ENCODE data around the gene TRAPPC10. TPM values are rescaled to one million over a fixed set of nuclear protein-coding genes. Genes with fewer than 3 reads are reported as not detected.

Gene TRAPPC10
- total RNA-seq, 2 experiments from 2014 or later = 98.1 to 101 TPM

- TF ChIP-seq CTCF (IDR thresholded peaks at IDR 0.05) = no peak
- peak overlapping the region in 1 of 2 donors; percentile 3 for H3K27ac ChIP-seq (ENCODE audit: low read depth in 1 of 2, low read length in 2 of 2)
- no peak overlapping the region for H3K4me3 Mint-ChIP-seq
- ATAC-seq (ENCODE audit: poor library complexity) = no peak
- H3K36me3 ChIP-seq (ENCODE audit: insufficient read depth, low read length) = peaks cover 79% of the 10 kb centered on the region
- peaks cover 89% of the 10 kb centered on the region for H3K36me3 Mint-ChIP-seq (ENCODE audit: low read depth)
- no peaks in the 10 kb centered on the region for H3K27me3 ChIP-seq (ENCODE audit: control insufficient read depth in 1 of 2, insufficient read depth in 2 of 2, low read length in 2 of 2)
- H3K4me1 Mint-ChIP-seq (ENCODE audit: low read depth) = peaks cover 59% of the 10 kb centered on the region
- intact Hi-C loops (cut with DNase I, micrococcal nuclease) = loop anchor here in 1 of 2 experiments (2.0 kb wide), 1 partner anchor 63 kb away; no protein-coding TSS in a partner anchor
- H3K4me3 ChIP-seq (ENCODE audit: low read length) = no peak overlapping the region
- peaks cover 57% of the 10 kb centered on the region for H3K4me1 ChIP-seq (ENCODE audit: insufficient read depth, low read length)
- no peaks in the 10 kb centered on the region for H3K9me3 ChIP-seq (ENCODE audit: control insufficient read depth in 1 of 2, insufficient read depth in 1 of 2, low read length in 2 of 2)
- ChIA-PET POLR2A (interaction anchor here (1.8 kb wide), 1 partner anchor 10 kb away, joined by 9 read pairs; no protein-coding TSS in a partner anchor), CTCF (no interaction called here)
- H3K27ac Mint-ChIP-seq = peak overlapping the region; percentile 95
- no peaks in the 10 kb centered on the region for H3K9me3 Mint-ChIP-seq
- no peaks in the 10 kb centered on the region for H3K27me3 Mint-ChIP-seq
- no peak for DNase-seq
Measured at GRCh38 chr21:44079446-44079845, 67.3 kb downstream of the TRAPPC10 start.

GRCh38 chr21:44079846-44080245 is 67.7 kb downstream of the TRAPPC10 start:
- intact Hi-C loops (cut with DNase I, micrococcal nuclease) = loop anchor here in 1 of 2 experiments (2.0 to 10.0 kb wide), 2 partner anchors 63 to 255 kb away; partner anchors contain the start of gene CFAP410
- Histone ChIP-seq H3K27me3 (ENCODE audit: control insufficient read depth in 1 of 2, insufficient read depth in 2 of 2, low read length in 2 of 2) (no peaks in the 10 kb centered on the region), H3K4me3 (ENCODE audit: low read length) (no peak overlapping the region), H3K9me3 (ENCODE audit: control insufficient read depth in 1 of 2, insufficient read depth in 1 of 2, low read length in 2 of 2) (no peaks in the 10 kb centered on the region), H3K4me1 (ENCODE audit: insufficient read depth, low read length) (peaks cover 61% of the 10 kb centered on the region), H3K36me3 (ENCODE audit: insufficient read depth, low read length) (peaks cover 78% of the 10 kb centered on the region), H3K27ac (ENCODE audit: low read depth in 1 of 2, low read length in 2 of 2) (no peak overlapping the region)
- ChIA-PET CTCF (no interaction called here), POLR2A (interaction anchor here (1.4 kb wide), 1 partner anchor 67 kb away, joined by 5 read pairs; no protein-coding TSS in a partner anchor)
- no peak for TF ChIP-seq CTCF (IDR thresholded peaks at IDR 0.05)
- H3K4me1 Mint-ChIP-seq (ENCODE audit: low read depth) = peaks cover 63% of the 10 kb centered on the region
- no peaks in the 10 kb centered on the region for H3K27me3 Mint-ChIP-seq
- H3K4me3 Mint-ChIP-seq = no peak overlapping the region
- no peak for ATAC-seq (ENCODE audit: poor library complexity)
- H3K27ac Mint-ChIP-seq = peak overlapping the region; percentile 95
- no peaks in the 10 kb centered on the region for H3K9me3 Mint-ChIP-seq
- no peak for DNase-seq
- peaks cover 87% of the 10 kb centered on the region for H3K36me3 Mint-ChIP-seq (ENCODE audit: low read depth)

GRCh38 chr21:44082648-44083440 is 70.7 kb downstream of the TRAPPC10 start:
- H3K36me3 Mint-ChIP-seq (ENCODE audit: low read depth) = peaks cover 85% of the 10 kb centered on the region
- DNase-seq (peak in 3 of 14 experiments; percentile 27 to 45 (median 33)), ATAC-seq (ENCODE audit: poor library complexity) (no peak)
- POLR2A ChIA-PET = interaction anchor here (0.6 to 4.6 kb wide), 16 partner anchors 10 to 1109 kb away, joined by 3 to 49 read pairs (median 5); partner anchors contain the start of genes PKNOX1 and TRAPPC10
- Histone ChIP-seq H3K36me3 (ENCODE audit: insufficient read depth, low read length) (peaks cover 75% of the 10 kb centered on the region), H3K4me1 (ENCODE audit: insufficient read depth, low read length) (peaks cover 91% of the 10 kb centered on the region), H3K27me3 (ENCODE audit: control insufficient read depth in 1 of 2, insufficient read depth in 2 of 2, low read length in 2 of 2) (no peaks in the 10 kb centered on the region), H3K4me3 (ENCODE audit: low read length) (no peak overlapping the region), H3K9me3 (ENCODE audit: control insufficient read depth in 1 of 2, insufficient read depth in 1 of 2, low read length in 2 of 2) (no peaks in the 10 kb centered on the region), H3K27ac (ENCODE audit: low read depth in 1 of 2, low read length in 2 of 2) (peak overlapping the region; percentile 80 to 91)
- no peaks in the 10 kb centered on the region for H3K27me3 Mint-ChIP-seq
- no peak for TF ChIP-seq CTCF (IDR thresholded peaks at IDR 0.05)
- H3K4me1 Mint-ChIP-seq (ENCODE audit: low read depth) = peaks cover 85% of the 10 kb centered on the region
- peak overlapping the region; percentile 69 for H3K4me3 Mint-ChIP-seq
- intact Hi-C loops (cut with DNase I, micrococcal nuclease) = loop anchor here in 1 of 2 experiments (10.0 kb wide), 1 partner anchor 252 kb away; the partner anchor contains the start of gene CFAP410
- H3K27ac Mint-ChIP-seq = peak overlapping the region; percentile 95
- CTCF ChIA-PET = interaction anchor here (0.9 to 1.6 kb wide), 3 partner anchors 8 to 69 kb away, joined by 3 to 8 read pairs (median 5); no protein-coding TSS in a partner anchor
- H3K9me3 Mint-ChIP-seq = no peaks in the 10 kb centered on the region
